HG02870 (cell line): ENCODE data around the gene CNTN5.

Experiments
- ATAC-seq: cut with Tn5 transposase; IDR thresholded peaks from one replicate; pipeline ENCODE4 v1.9.1; 2021; ENCODE audit warnings: mild to moderate bottlenecking, moderate library complexity; ENCODE audit not compliant: unreplicated experiment

CNTN5 gene

DNA sequence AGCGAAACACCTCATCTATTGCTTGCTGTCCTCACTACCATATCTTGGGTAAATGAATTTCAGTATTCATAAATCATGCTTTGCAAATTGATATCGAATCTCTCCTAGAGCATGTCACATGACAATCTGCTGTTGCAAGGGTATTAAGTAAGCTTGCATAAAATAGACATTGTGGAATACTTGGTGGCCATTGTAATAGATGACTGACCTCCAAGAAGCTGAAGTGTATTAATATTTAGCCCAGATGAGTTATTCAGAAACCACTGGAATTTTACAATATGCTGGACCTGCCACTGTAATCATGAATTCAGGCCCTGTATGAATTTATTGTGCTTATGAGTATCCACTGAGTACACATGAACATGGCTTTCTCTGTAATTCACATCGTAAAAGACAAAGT is 1376.7 kb downstream of the CNTN5 start:
- ATAC-seq, result no peak

DNA sequence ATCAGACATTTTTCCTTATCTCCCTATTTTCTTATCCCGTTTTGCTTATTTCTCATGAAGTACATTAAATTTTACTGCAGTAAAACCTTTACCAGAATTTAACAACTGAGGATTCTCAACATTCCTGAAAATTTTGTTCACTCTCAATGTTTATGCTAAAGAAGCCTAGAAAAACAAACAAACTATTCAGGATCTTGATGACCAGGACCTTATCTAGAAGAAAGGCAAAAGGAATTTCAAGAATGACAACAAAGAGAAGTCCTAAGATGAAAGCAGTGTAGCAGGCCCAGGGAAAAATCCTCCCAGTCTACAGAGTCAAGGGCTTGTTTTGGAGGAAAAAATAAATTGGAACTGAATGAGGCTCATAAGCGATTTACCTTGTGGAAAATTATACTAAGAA is 1383.1 kb downstream of the CNTN5 start:
- no peak for ATAC-seq

DNA sequence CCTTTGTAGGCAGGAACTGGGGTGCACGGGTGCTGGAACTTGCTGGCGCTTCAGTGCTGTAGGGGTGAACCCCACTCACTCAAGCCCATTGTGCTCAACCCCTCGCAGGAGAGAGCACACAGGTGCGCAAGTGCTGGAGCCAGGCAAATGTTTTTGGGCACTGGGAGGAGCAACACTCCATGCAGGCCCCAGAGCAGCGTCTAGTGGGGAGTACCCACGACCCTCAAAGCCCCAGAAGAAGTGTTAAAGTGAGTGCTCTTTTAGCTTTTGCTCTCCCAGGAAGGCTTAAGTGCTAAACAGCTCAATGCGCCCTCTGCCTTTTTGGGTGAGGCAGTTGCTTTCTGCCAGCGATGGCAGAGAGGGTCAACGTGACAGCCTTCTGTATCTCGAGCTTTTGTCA is 1384.2 kb downstream of the CNTN5 start:
- ATAC-seq, result no peak
